GM21737 (cell line): ENCODE results near the gene ZNF747.

Experiments used
- ATAC-seq: cut with Tn5 transposase; IDR thresholded peaks from one replicate; pipeline ENCODE4 v1.9.1; 2021; ENCODE audit warnings: mild to moderate bottlenecking, moderate library complexity; ENCODE audit not compliant: unreplicated experiment

ZNF747 gene

DNA sequence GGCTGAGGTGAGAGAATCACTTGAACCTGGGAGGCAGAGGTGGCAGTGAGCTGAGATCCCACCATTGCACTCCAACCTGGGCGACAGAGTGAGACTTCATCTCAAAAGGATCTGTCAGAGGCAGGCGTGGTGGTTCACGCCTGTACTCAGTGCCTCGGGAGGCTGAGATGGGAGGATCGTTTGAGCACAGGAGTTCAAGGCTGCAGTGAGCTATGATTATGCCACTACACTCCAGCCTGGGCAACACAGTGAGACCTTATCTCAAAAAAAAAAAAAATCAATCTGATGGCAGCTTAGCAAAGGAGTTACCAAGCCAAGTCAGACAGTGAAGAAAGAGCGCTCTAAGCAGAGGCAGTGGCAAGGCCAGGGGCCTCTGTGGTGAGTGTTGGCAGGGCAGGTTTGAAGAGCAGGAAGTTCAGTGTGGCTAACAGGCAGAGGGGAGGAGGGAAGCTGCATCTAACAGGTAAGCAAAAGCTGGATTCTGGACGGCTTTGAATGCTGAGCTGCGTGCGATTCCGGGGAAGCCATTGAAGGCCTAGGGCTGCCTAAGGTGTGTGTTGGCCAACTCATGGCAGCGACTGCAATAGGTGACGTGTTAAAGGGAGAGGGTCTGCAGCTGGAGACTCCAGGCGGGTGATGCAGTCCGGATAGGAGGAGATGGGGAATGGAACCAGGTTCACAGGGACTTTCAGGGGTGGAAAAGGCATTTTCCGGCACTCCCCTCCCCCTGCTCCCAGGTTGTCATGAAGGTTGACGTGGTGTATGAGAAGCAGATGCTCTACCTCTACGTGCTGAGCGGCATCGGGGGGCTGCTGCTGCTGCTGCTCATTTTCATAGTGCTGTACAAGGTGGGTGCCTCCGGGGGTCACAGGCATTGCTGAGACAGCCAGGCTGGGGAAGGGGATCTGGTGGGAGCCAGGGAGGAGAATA, 15.3 kb downstream of the ZNF747 start:
- no peak for ATAC-seq

DNA sequence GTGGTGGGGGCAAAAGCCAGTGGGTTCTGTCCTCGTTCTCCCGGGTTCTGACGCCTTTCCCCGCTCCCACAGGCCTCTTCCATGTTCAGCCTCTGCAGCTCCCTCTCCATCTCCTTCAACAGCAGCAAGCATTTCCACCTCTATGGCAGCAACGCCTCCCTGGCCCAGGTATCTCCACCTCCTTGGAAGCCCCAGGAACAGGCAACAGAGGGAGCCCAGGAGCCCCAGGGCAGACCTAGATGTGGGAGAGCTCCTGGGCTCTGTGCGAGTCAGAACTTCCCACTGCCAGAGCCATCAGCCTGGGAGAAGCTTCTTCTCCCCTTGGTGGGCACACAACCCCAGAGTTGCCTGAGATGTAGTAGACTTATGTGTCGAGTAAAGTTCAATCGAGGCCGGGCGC, 16.1 kb downstream of the ZNF747 start:
- no peak for ATAC-seq

GRCh38 chr16:30515275-30515674, 19.4 kb downstream of the ZNF747 start:
- ATAC-seq = no peak

- no peak for ATAC-seq
Observed at GRCh38 chr16:30511509-30511908, 23.1 kb downstream of the ZNF747 start.

DNA sequence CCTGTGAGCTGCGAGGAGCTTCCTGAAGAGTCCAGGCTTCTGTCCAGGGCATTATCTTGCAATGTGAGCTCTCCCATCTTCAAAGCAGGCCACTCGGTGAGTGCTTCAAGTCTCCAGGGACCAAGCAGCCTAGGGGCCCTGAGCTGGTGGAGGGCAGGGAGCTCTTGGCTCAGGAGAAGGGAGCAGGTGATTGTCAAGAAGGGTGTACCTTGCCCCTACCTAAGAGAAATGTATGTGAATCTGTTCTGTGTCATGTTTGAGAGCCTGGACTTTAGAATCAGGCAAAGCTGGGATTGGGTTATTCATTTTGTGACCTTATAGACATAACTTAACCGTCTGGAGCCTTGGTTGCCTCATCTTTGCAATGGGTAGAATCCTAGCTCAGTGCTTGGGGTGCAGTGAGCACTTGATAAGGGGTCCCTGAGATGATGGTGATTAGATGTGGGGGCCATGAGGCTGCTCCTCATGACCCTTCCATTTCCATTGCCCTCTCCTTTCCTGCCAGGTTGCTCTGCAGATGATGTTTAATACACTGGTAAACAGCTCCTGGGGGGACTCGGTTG, 24.2 kb downstream of the ZNF747 start:
- ATAC-seq = no peak

DNA sequence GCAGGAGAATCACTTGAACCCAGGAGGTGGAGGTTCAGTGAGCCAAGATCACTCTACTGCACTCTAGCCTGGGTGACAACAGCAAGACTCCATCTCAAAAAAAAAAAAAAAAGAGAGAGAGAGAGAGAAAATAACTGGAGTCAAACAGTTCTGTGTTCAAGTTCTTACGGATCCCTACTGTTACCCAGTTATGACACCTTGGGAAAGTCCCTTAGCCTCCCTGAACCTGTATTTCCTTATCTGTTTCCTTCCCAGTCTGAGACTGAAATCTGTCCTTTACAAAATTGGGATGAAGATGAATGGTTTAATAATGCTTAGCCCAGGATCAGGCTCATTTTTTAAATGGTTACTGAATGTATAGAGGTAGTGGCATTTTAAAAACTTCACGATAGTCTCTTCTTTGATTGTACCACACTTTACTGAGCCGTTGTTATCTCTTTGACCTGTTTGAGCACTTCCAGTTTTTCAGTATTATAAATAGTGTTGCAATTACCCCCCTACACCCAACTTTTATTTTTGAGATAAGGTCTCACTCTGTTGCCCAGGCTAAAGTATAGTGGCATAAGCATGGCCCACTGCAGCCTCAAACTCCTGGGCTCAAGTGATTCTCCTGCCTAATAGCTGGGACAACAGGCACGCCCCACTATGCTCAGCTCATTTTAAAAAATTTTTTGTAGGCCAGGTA, 25.4 kb downstream of the ZNF747 start:
- ATAC-seq = no peak

DNA sequence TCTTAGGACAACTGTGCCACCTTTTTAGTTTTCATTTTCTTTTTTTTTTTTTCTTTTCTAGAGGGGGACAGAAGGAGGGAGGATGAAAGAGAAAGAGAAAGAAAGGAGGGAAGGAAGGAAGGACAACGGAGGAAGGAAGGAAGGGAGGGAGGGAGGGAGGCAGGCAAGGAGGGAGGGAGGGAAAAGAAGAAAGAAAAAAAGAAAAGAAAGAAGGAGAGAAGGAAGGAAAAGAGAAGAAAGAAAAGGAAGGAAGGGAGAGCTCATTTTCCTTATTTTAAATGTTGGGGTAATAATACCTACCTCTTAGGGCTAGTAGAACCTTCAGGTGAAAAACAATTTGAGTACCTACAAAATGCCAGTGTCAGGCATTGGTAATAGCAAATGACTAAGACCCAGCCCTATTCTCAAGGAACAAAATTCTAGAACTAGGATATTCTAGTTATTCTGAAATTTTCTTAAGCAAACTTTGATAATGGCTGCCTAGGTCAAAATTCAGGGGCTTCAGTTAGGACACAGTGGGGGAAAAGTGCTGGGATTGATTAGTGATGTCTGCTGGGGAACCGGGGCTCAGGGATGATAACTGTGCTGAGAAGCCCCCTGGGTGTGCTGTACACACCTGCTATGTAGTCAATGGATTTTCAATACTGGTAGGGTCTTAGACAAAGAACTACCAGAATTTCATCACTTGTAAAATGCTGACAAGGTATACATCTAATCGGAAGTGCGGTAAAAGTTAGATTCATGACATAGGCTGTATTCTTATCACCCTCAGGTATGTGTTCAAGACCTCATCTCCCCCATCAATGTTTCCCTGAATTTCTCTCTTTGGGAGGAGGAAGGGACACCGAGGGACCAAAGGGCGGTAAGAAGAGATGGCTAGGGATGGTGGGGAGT, 31.0 kb downstream of the ZNF747 start:
- no peak for ATAC-seq

- no peak for ATAC-seq
Observed at GRCh38 chr16:30499284-30499683, 35.4 kb downstream of the ZNF747 start.

DNA sequence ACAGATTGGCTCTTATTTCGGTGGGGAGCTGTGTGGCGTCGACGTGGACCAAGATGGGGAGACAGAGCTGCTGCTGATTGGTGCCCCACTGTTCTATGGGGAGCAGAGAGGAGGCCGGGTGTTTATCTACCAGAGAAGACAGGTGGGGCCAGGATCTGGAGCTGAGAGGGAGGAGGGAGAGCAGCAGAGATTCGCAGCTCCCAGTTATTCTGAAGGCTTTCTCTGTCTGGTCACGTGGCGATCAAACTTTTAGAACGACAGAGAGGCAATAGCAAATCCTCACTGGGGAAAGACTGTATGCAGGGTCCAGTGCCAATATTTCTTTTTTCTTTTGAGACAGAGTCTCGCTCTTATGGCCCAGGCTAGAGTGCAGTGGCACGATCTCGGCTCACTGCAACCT, 39.9 kb downstream of the ZNF747 start:
- no peak for ATAC-seq

GRCh38 chr16:30493941-30494488, 40.6 kb downstream of the ZNF747 start:
- no peak for ATAC-seq

DNA sequence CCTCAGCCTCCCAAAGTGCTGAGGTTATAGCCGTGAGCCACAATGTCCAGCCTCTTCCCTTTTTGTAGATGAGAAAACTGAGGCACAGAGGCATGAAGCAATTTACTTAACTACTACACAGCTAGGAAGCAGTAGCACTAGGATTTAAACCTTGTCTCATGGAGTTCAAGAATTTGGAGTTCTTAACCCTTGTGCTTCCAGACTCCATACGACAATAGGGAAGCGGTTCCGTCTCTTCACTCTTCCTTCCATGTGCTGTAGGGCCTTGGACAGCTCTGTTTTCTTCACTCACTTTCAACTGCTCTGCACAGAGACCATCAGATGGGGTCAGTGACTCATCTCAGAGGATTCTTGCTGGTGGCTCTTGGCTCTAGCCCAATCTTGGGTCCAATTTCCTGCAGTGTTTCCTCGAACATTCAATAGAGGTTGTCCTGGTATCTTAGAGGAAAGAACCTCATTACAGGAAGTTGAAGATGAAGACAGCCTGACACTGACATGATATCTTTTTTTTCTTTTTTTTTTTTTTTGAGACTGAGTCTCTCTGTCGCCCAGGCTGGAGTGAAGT, 42.8 kb downstream of the ZNF747 start:
- no peak for ATAC-seq

DNA sequence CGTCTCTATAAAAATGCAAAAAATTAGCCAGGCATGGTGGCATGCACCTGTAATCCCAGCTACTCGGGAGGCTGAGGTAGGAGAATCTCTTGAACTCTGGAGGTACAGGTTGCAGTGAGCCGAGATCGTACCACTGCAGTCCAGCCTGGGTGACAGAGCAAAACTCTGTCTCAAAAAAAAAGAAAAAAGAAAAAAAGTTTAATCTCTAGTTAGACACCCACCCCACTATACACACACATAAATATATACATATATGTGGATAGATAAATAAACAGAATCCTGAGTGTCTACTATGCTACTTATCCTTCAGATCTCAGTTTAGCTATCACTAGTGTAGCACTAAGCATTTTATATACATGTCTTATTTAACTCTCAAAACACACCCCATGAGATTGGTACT, 43.4 kb downstream of the ZNF747 start:
- ATAC-seq = no peak

- no peak for ATAC-seq
Observed at GRCh38 chr16:30490210-30490609, 44.4 kb downstream of the ZNF747 start.

GRCh38 chr16:30488764-30489605, 45.7 kb downstream of the ZNF747 start:
- ATAC-seq = no peak

DNA sequence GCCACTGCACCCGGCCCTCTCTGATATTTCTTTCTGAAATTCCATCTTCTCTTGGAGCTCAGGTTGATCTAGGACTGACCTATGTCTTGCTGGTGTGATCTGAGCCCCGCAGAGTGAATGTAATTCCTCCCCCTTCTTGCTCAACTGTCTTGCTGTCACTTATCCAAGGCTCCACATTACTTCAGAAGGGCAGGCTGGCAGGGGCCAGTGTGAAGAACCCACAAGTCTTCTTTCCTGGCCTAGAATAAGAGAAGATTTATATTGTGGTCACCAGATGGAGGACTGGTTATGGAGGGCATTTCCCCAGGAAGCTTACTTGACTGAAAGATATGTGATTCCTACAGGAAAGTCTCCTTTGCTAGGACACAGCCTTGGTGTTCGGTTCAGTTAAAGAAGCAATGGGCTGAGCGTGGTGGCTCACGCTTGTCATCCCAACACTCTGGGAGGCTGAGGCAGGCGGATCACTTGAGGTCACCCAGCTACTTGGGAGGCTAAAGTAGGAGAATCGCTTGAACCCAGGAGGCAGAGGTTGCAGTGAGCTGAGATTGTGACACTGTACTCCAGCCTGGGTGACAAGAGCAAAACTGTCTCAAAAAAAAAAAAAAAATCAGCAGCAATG, 48.7 kb downstream of the ZNF747 start:
- no peak for ATAC-seq

DNA sequence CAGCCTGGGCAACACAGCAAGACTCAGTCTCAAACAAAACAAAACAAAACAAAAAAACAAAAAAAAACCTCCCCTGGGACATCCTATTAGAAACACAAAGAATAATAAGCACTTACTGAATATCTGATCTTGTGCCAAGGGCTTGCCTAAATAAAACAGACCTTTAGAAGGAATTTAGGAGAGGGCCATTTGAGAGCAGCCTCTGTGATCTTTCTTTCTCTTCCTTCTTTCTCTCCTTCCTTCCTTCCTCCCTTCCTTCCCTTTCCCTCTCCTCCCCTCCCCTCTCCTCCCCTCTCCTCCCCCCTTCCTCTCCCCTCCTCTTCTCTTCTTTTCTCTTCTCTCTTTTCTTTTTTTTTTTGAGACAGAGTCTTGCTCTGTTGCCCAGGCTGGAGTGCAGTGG, 49.8 kb downstream of the ZNF747 start:
- ATAC-seq = no peak

GRCh38 chr16:30482366-30482765, 52.3 kb downstream of the ZNF747 start:
- ATAC-seq = no peak

GRCh38 chr16:30481381-30481780, 53.3 kb downstream of the ZNF747 start:
- no peak for ATAC-seq
